HepG2 (cell line): ENCODE results near the gene FHIT. TPM values are rescaled to one million over a fixed set of nuclear protein-coding genes. Genes with fewer than 3 reads are reported as not detected.

Source experiments
- ATAC-seq: fragments of 200-7000 bp; cut with Tn5 transposase; 3 replicates; pipeline ENCODE4 v1.9.1; 2020; ENCODE audit warnings: mild to moderate bottlenecking, moderate library complexity
- BruUV-seq: library from RNA; stranded (reverse); fragments of 400-500 nt; replicated peaks from 2 replicates; lab custom pipeline; 2021; lab: Mats Ljungman, UMichigan
- CTCF ChIA-PET: fragments of 300-600 bp; formaldehyde crosslinking; extraction: SDS; loops from one replicate; lab custom pipeline; 2021; ENCODE audit warnings: low total read pairs, inconsistent platforms, low intra/inter-chr PET ratio; lab: Yijun Ruan, JAX
- POLR2A ChIA-PET: fragments of 350-600 bp; sonication (Branson Sonifier 250); formaldehyde crosslinking; loops from one replicate; lab custom pipeline; 2020; ENCODE audit warnings: antibody characterized with exemption, inconsistent platforms; lab: Yijun Ruan, JAX
- DNase-seq: peaks from one replicate; pipeline ENCODE4 v3.0.0-alpha.2; 2015; ENCODE audit warnings: low spot score
- FAIRE-seq: peaks from 3 replicates; lab custom pipeline; 2011; peaks lifted over from hg19 to GRCh38; lab: Jason Lieb, UNC
- H2AFZ ChIP-seq: one replicate; pipeline ENCODE4 v1.6.1; 2011; ENCODE audit warnings: low read length, inconsistent platforms
- H3K27ac ChIP-seq: fragments of 300-600 bp; 3 replicates; pipeline ENCODE4 v1.8.0; 2011; ENCODE audit warnings: mixed run types, mild to moderate bottlenecking, mixed read lengths, low read length, inconsistent platforms; ENCODE audit not compliant: insufficient read depth; ENCODE audit errors: extremely low read length
- H3K27me3 ChIP-seq, 2 experiments: fragments of 200-600 bp in 1 of 2; 2 replicates in 1 of 2; 3 replicates in 1 of 2; pipeline versions ENCODE4 v1.6.0 to v1.8.0; 2011; ENCODE audit warnings: low read length in 2 of 2, mild to moderate bottlenecking in 2 of 2, moderate library complexity in 2 of 2, inconsistent platforms in 1 of 2; ENCODE audit not compliant: insufficient read depth in 2 of 2, control insufficient read depth in 1 of 2
- H3K36me3 ChIP-seq, 2 experiments: fragments of 200-600 bp in 1 of 2; replicated peaks in 1 of 2; 2 replicates in 1 of 2; 3 replicates in 1 of 2; pipeline versions ENCODE4 v1.5.1 to v1.8.0; 2011; ENCODE audit warnings: low read length in 2 of 2, inconsistent platforms in 1 of 2; ENCODE audit not compliant: insufficient read depth in 2 of 2, control insufficient read depth in 1 of 2
- H3K4me1 ChIP-seq: 2 replicates; pipeline ENCODE4 v1.5.1; 2012; ENCODE audit warnings: low read length, inconsistent platforms; ENCODE audit not compliant: insufficient read depth
- H3K4me2 ChIP-seq: 2 replicates; pipeline ENCODE4 v1.6.0; 2011; ENCODE audit warnings: low read depth, low read length, inconsistent platforms
- H3K4me3 ChIP-seq, 3 experiments: fragments of 200-600 bp in 1 of 3; sonication (generic), shearing (Covaris generic) in 1 of 3; replicated peaks in 1 of 3; 2 replicates each; pipeline ENCODE4 v1.5.1; 2011 to 2016; ENCODE audit warnings: low read length in 3 of 3, inconsistent platforms in 2 of 3, low read depth in 2 of 3, mild to moderate bottlenecking in 2 of 3, control low read depth in 1 of 3, mixed read lengths in 1 of 3; ENCODE audit not compliant: insufficient read depth in 1 of 3
- H3K79me2 ChIP-seq: one replicate; pipeline ENCODE4 v1.6.1; 2011; ENCODE audit warnings: low read length, inconsistent platforms; ENCODE audit not compliant: insufficient read depth
- H3K9ac ChIP-seq: 2 replicates; pipeline ENCODE4 v1.6.0; 2011; ENCODE audit warnings: mild to moderate bottlenecking, low read depth, low read length, inconsistent platforms; ENCODE audit not compliant: insufficient read depth
- H3K9me3 ChIP-seq: 2 replicates; pipeline ENCODE4 v1.5.1; 2012; ENCODE audit warnings: mild to moderate bottlenecking, low read length
- H4K20me1 ChIP-seq: 2 replicates; pipeline ENCODE4 v1.6.0; 2011; ENCODE audit warnings: inconsistent platforms, mild to moderate bottlenecking, low read length, moderate library complexity; ENCODE audit not compliant: insufficient read depth
- JUN ChIP-seq: sonication (generic); formaldehyde crosslinking; IDR thresholded peaks from 2 replicates; pipeline ENCODE4 v1.4.0; 2020; ENCODE audit warnings: mild to moderate bottlenecking, missing genetic modification reagents
- MIXL1 ChIP-seq: IDR thresholded peaks from 2 replicates; pipeline ENCODE4 v1.6.1; 2016
- RFX1 ChIP-seq: fragments of 450-650 bp; IDR thresholded peaks from 2 replicates; pipeline ENCODE4 v1.6.1; 2017
- SYNCRIP ChIP-seq: fragments of 200-400 bp; formaldehyde crosslinking; IDR thresholded peaks from 2 replicates; pipeline ENCODE4 v1.6.1; 2018; ENCODE audit warnings: mild to moderate bottlenecking, low read depth, low read length; ENCODE audit not compliant: insufficient read depth
- THAP9 ChIP-seq: sonication (generic); formaldehyde crosslinking; IDR thresholded peaks from 2 replicates; pipeline ENCODE4; 2020; ENCODE audit warnings: missing genetic modification reagents, mild to moderate bottlenecking, borderline replicate concordance
- ZBTB26 ChIP-seq: IDR thresholded peaks from 2 replicates; pipeline ENCODE4 v1.6.1; 2016; ENCODE audit warnings: missing compliant biosample characterization, missing genetic modification reagents, borderline replicate concordance
- ZHX2 ChIP-seq, 2 experiments: sonication (generic) in 1 of 2; formaldehyde crosslinking in 1 of 2; IDR thresholded peaks; 2 replicates each; pipeline versions ENCODE4 v1.6.1 to v1.9.0; 2014 to 2022; ENCODE audit warnings: antibody characterized with exemption in 1 of 2, borderline replicate concordance in 1 of 2, inconsistent platforms in 1 of 2, low read depth in 1 of 2, missing genetic modification reagents in 1 of 2
- ZNF670 ChIP-seq: sonication (generic); formaldehyde crosslinking; IDR thresholded peaks from 2 replicates; pipeline ENCODE4 v1.8.0; 2022; ENCODE audit warnings: mild to moderate bottlenecking, missing genetic modification reagents, borderline replicate concordance
- ZNF724P ChIP-seq: sonication (generic); formaldehyde crosslinking; IDR thresholded peaks from 2 replicates; pipeline ENCODE4 v1.8.0; 2022; ENCODE audit warnings: missing genetic modification reagents, borderline replicate concordance
- WGBS: methylation state at CpG from one replicate; pipeline ENCODE4 v1.1.6; 2017; ENCODE audit warnings: low lambda C conversion rate; 5-methylcytosine and 5-hydroxymethylcytosine counted together
- in situ Hi-C: cut with HindIII; loops from 2 replicates; pipeline ENCODE4 v1.10.0; 2017; ENCODE audit warnings: low pct_unique_long_range_greater_than_20kb; ENCODE audit not compliant: extremely low pct_ligation_motif_present
- intact Hi-C: fragments of 100-400 bp; cut with micrococcal nuclease; formaldehyde crosslinking; loops from one replicate; pipeline ENCODE4 v1.10.0; 2022; ENCODE audit not compliant: unreplicated experiment
- polyA plus RNA-seq, 8 experiments: library from polyadenylated mRNA; depleted of rRNA in 3 of 8; stranded (reverse) in 7 of 8; unstranded in 1 of 8; fragments of >200 nt; fragmentation: Illumina TruSeq in 4 of 8; extraction: Trizol in 4 of 8; gene quantifications; 2 replicates each; pipeline versions ENCODE4 v1.2.1 to v1.2.3, GENCODE V29; 2011 to 2016; ENCODE audit warnings: low read depth in 4 of 8, missing spikeins in 1 of 8, mixed read lengths in 1 of 8; ENCODE audit not compliant: insufficient read depth in 1 of 8
- total RNA-seq, 5 experiments: library from RNA; depleted of rRNA; stranded (reverse); fragments of >200 nt; fragmentation: Illumina TruSeq; extraction: Trizol; gene quantifications; 2 replicates each; pipeline ENCODE4 v1.2.3, GENCODE V29; 2016; ENCODE audit warnings: low read depth in 1 of 5

Gene FHIT
- total and polyA plus RNA-seq, 2 of the 13 experiments (the other 11 are each of a cell fraction or from before 2014, with no cell fraction given): 4.0 to 4.6 TPM

GRCh38 chr3:61055447-61055846 is 195.8 kb downstream of the FHIT start:
- Histone ChIP-seq H3K36me3 (no peaks in the 10 kb centered on the region), H3K4me2 (no peak overlapping the region), H2AFZ (no peak overlapping the region), H3K4me3 (no peak overlapping the region), H3K9me3 (no peaks in the 10 kb centered on the region), H4K20me1 (no peaks in the 10 kb centered on the region), H3K27ac (no peak overlapping the region), H3K79me2 (no peaks in the 10 kb centered on the region), H3K4me1 (peaks cover 14% of the 10 kb centered on the region), H3K9ac (no peak overlapping the region), H3K27me3 (no peaks in the 10 kb centered on the region)
- no TSS peak for BruUV-seq
- ATAC-seq (no peak), DNase-seq (no peak), FAIRE-seq (no peak)
- CTCF ChIA-PET: no interaction called here
- in situ Hi-C loops (no loop called here), intact Hi-C loops (no loop called here)
- 85% methylated on average over 1 of the region's 1 CpG for WGBS
- POLR2A ChIA-PET: no interaction called here
- TF ChIP-seq JUN (no peak), SYNCRIP (no peak), ZBTB26 (CRISPR knock-in tag) (no peak), ZNF724P (CRISPR knock-in tag) (no peak), THAP9 (CRISPR knock-in tag) (no peak), ZHX2 (IDR thresholded peaks at IDR 0.05; ENCODE audit: low read depth) (no peak), ZHX2 (CRISPR knock-in tag; IDR thresholded peaks at IDR 0.05; ENCODE audit: borderline replicate concordance) (no peak), MIXL1 (CRISPR knock-in tag) (no peak), RFX1 (no peak), ZNF670 (CRISPR knock-in tag) (no peak)
